LNCaP clone FGC (cell line): ENCODE data around the gene DCBLD1.
"Not testable (repeated sequence)": the region's sequence is repeated elsewhere in the genome, so short reads cannot be mapped to it uniquely, and the experiment has no call there.

Experiments used
- DNase-seq: peaks from one replicate; pipeline ENCODE4 v3.0.0-alpha.2; 2011; ENCODE audit warnings: low read depth
- H3K4me3 ChIP-seq: 2 replicates; pipeline ENCODE4 v1.5.1; 2011; ENCODE audit warnings: mild to moderate bottlenecking, low read depth, low read length, control low read depth
- TF ChIP-seq, protein P1 (sequence below): IDR thresholded peaks from 2 replicates; pipeline ENCODE4 v1.5.1; 2012; ENCODE audit warnings: mild to moderate bottlenecking; ENCODE audit not compliant: control insufficient read depth, insufficient read depth; ENCODE audit errors: extremely low read depth

The DCBLD1 gene

DNA sequence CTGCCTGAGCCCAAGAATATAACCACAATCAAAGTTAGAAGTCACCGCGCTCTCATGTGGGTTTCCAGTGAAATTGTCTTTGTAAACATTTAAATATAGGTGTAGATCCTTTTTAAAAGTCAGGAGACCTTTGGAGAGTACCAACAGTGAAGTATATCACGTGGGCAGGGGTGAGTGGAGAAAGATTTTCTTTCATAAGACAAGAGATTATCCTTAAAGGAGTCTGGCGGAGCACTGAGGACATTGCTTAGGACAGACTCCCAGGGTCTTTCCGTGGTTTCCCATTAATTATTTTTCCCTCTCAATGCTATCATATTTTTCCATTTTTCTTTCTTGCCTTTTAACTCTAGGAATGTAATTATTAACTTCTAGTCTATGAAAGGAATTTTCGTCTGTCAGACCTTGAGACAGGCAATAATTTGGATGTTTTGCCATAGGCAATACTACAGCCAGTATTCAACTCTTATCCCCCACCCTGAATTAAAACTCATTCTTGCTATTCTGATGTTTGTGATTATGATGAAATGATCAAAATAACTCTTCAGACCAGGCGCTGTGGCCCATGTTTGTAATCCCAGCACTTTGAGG is 31.4 kb downstream of the DCBLD1 start:
- H3K4me3 ChIP-seq: no peak overlapping the region
- no peak for DNase-seq
- TF ChIP-seq, protein P1, sequence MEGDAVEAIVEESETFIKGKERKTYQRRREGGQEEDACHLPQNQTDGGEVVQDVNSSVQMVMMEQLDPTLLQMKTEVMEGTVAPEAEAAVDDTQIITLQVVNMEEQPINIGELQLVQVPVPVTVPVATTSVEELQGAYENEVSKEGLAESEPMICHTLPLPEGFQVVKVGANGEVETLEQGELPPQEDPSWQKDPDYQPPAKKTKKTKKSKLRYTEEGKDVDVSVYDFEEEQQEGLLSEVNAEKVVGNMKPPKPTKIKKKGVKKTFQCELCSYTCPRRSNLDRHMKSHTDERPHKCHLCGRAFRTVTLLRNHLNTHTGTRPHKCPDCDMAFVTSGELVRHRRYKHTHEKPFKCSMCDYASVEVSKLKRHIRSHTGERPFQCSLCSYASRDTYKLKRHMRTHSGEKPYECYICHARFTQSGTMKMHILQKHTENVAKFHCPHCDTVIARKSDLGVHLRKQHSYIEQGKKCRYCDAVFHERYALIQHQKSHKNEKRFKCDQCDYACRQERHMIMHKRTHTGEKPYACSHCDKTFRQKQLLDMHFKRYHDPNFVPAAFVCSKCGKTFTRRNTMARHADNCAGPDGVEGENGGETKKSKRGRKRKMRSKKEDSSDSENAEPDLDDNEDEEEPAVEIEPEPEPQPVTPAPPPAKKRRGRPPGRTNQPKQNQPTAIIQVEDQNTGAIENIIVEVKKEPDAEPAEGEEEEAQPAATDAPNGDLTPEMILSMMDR: no peak

DNA sequence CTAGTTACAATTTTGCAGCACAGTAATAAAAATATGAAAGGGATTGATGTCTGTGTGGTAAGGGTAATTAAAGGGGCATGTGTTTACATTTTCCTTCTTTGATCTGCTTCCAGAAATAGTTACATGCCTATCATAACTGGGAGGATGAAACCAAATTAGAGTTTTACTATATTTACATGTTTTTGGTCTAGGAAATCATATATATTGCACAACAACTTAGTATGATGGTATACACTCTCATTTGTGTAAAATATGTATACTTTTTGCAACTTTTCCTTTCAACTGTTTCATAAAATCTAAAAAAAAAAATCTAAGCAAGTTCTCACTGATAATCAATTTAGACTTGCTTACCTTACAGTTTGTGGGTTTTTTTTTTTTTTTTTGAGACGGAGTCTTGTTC is 32.2 kb downstream of the DCBLD1 start:
- TF ChIP-seq, protein P1: no peak
- H3K4me3 ChIP-seq: no peak overlapping the region
- DNase-seq: no peak

DNA sequence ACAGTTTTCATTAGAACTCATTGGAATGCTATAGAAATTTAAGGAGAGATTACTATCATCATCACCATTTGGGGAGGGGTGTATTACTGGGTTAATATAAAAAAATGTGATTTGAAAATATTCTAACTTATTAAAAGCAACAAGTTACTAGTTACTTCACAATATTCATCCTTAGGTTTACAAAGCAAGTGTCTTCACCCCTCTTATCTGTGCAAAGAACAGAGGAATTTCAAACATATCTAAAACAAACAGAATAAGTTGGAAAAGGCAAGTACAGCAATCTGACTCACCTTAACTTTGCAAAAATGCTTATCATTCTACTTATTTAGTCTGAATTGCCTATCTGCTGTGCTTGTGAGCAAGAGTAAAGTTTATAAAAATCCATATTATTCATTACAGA is 32.9 kb downstream of the DCBLD1 start:
- DNase-seq: no peak
- TF ChIP-seq, protein P1: no peak
- no peak overlapping the region for H3K4me3 ChIP-seq

DNA sequence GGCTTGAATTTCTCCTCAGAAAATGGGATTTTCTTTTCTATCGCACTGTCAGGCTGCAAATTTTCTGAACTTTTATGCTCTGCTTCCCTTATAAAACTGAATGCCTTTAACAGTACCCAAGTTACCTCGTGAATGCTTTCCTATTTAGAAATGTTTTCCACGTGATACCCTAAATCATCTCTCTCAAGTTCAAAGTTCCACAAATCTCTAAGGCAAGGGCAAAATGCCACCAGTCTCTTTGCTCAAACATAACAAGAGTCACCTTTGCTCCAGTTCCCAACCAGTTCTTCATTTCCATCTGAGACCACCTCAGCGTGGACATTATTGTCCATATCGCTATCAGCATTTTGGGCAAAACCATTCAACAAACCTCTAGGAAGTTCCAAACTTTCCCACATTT is 35.5 kb downstream of the DCBLD1 start:
- H3K4me3 ChIP-seq, DNase-seq: not testable (repeated sequence)

DNA sequence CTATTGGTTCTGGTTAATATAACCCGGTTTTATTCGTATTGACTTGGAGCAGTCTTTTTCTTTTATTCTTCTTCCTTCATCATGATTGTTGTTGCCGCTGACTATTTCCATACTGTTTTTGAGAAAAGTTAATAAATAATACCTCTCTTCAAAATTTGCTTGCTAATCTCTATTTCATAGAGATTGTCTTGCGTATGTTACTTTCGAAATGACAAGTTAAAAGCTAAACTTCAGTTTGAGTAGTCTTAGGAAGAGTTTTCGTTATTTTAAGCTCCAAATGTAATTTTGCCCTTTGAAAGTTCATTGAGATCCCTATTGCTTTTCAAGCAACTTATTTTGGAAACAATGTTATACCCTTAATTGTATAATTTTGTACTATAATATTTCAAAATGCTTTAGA is 36.4 kb downstream of the DCBLD1 start:
- no peak overlapping the region for H3K4me3 ChIP-seq
- TF ChIP-seq, protein P1: no peak
- no peak for DNase-seq

DNA sequence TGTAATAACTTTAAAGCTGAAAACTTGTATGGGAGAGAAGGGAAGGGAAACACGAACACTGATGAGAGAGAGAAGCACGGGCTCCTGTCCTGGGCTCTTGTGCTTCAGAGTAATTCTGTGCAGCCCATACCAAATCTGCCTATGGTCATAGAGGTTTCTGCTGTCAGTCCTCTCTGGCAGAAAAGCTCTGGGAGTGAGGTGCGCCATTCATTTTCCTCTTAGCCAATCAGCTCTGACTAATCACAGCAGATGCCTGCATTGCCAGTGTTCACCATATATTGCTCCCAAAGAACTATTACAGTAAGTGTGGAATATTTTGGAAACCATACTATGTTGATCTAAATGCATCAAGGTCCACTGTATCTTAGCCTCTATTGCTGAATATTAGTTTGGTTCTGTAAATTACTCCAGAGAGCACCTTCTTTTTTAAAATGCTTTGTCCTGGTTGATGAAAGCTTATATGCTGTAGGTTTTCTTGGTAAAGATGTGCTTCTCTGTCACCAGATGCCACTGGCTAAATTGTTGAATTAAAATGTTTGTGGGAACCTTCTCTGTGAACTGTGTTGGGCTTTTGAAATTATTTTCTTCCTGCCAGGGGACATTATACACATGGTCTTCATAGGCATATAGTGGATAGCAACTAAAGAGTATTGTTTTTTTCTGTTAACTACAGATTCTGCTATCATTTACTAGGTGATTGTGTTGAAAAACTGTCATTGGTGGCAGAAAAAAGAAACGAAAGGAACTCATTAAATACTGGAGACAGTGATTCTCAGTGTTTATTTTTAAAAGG is 38.3 kb downstream of the DCBLD1 start:
- no peak for DNase-seq
- H3K4me3 ChIP-seq: no peak overlapping the region
- TF ChIP-seq, protein P1: no peak

DNA sequence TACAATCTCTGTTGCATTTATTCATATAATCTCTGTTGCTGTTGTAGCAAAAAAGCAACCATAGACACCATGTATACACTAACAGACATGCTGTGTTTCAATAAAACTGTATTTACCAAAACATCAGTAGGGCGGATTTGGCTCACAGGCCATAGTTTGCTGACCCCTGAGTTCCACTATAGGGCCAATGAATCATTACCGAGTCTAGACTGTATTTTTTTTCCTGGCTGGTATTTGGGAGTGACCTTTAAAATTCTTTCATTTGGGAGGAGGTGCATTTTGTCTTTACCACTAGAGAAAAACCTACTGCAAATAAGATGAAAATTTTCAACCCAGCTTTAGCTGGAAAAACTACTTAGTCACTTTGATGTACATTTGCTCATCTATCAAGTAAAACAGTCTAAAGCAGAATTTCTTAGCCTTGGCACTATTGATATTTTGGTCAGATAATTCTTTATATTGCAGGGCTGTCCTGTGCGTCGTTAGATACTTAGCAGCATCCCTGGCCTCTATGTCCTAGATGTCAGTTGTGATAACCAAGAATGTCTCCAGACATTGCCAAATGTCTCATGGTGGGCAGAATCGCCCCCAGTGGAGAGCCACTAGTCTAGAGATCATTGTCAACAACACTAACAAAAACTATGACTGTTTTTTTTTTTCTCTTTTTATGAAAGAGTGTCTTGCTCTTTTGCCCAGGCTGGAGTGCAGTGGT is 39.5 kb downstream of the DCBLD1 start:
- TF ChIP-seq, protein P1: no peak
- H3K4me3 ChIP-seq: no peak overlapping the region
- no peak for DNase-seq
